Stimulated activated CD4-positive, alpha-beta T cell treated with anti-CD3 and anti-CD28 coated beads, TNF-alpha, amount 100 ng/mL, for 48 hours (primary cell): ENCODE data around the gene C1QL3.

Experiments
- DNase-seq, 3 donors: peaks; one replicate each; pipeline ENCODE4 v3.0.0-alpha.2; 2020; ENCODE audit warnings: low read depth in 3 of 3

The C1QL3 gene

DNA sequence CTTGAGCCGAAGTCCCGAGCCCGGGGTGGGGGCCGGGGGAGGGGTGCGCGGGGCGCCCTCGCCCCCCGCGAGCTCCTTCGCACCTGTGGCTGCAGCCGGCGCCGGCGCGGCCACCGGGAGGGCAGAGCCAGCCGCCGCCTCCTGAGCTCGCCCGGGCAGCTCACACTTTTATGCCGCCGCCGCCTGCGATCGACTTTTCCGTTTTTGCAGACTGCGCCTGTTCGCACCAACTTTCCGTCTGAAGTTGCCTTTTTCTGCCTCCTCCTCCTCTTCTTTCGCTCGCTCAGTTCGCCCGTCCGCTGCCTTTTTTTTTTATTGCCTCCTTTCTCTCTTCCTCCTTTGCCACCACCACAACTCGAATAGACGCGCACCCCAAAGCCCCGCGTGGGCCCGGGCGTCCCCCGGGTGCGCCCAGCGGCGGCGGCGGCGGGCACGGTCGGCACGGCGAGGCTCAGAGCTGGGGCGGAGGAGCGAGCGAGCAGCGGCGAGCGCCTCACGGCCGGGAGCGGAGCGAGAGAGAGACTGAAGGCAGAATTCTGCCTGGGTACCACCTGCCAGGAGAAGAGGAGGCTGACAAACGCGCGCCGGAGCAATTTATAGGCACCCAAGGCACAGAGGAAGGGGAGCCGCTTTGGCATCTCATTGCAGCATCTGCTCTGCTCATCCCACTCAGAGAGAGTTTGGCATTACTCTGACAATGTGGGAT, at the start of gene C1QL3:
TSS of gene C1QL3 (minus strand) at position 569 of the 706 bp plus-strand sequence. CDS start 814 bp downstream, outside the sequence.
- DNase-seq, result no peak

DNA sequence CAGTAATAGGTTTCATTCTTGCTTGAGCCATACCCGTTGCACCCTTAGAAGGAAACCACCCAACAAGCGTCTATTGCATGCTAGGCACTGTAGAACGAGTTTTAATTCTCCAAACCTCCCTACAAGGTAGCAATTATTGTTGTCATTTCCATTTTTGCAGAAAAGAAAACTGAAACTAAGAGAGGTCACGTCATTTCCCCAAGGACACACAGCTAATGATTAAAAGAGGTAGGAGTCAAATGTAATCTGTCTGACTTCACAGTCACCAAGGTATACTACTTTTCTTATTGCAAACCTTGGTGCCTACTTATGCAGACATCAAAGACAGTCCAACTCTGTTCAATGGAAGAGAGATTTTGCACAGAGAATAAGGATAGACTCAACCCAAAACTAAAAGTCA, 49.1 kb upstream of the C1QL3 start:
- DNase-seq, result no peak

DNA sequence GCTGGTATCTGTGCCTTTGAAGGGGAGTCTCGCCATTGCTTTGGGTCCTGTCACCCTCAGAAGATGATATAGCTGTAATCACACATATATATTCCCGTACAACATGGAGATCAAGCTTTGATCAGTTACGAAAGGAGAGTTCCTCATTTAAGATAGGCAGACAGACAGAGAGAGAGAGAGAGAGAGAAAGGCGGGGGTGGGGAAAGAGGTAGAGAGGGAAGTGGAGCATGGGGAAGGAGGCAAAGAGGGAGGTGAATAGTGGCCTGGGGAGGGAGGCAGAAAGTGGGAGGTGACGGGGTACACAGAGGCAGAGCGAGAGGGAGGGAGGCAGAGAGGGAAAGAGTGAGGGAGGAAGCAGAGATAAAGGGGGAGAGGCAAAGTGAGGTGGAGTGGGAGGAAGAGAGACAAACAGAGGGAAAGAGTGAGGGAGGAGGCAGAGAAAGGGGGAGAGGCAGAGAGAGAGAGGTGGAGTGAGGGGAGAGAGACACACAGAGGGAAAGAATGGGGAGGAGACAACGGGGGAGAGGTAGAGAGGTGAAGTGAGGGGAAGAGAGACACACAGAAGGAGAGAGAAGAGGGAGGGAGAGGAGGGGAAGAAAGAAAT, 44.6 kb upstream of the C1QL3 start:
- no peak for DNase-seq

DNA sequence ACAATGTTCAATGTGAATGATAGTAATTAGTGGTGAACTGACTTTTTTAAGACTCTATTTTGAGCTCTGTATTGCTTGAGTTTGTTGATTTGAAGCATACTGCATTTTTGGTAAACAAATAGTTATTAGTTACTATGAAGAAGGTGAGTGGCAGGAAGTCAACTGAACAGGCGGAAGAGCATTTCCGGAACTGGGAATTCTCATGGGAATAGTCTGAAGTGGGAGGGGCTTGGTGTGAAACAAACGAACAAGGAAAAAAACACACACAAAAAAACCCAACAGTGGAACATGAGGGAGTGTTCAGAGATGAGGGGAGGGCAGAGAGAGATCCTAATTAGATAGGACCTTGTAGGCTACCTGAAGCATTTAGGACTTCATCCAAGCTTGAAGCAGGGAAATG, 43.9 kb upstream of the C1QL3 start:
- no peak for DNase-seq

DNA sequence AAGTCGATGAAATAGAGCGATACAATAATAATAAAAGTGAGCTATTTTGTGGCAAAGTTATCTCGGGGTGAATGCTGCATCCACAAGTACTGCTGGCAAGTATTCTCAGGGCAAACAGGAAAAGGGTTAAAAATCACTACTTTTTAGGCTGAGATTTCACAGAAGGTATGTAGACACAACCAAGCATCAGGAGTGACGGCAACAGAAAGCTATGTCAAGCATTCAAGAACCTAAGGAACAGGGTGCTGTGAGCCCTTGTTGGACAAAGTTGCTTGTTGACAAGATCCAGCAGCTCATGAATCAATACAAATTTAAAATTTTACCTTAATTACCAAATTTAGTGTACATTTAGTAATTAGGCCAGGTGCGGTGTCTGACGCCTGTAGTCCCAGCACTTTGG, 41.2 kb upstream of the C1QL3 start:
- DNase-seq, result no peak

DNA sequence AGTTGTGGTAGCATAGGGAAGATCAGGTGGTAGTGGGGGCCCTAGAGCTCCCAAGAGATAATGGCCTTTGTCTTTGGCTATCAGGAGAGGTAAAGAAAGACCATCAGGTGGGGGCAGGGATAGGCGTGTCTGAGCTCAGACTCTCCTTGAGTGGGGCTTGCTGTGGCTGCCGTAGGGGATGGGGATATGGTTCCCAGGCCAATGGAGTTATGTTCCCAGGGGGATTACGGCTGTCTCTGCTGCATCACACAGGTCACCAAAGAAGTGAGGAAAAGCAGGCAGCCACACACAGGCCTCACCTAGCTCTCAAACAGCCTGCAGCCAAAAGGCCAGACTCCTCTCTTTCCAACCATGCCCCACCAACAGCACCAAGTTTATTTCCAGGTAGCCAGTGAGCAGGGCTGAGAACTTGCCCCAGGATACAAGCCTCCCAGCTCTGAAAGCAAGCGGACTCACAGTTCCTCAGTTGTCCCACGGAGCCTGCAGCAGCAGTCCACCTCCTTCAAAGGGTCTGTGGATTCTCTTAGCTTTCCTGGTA, 37.6 kb upstream of the C1QL3 start:
- DNase-seq, result no peak

DNA sequence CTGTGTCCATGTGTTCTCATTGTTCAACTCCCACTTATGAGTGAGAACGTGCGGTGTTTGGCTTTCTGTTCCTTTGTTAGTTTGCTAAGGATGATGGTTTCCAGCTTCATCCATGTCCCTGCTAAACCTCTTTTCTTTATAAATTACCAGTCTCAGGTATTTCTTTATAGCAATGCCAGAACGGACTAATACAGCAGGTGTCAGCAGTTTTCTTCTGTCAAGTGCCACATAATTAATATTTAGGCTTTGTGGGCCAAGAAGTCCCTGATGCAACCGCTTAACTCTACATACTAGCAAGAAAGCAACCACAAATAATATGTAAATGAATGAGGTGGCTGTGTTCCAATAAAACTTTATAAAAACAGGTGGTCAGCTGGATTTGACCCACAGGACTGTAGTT, 26.3 kb upstream of the C1QL3 start:
- no peak for DNase-seq

DNA sequence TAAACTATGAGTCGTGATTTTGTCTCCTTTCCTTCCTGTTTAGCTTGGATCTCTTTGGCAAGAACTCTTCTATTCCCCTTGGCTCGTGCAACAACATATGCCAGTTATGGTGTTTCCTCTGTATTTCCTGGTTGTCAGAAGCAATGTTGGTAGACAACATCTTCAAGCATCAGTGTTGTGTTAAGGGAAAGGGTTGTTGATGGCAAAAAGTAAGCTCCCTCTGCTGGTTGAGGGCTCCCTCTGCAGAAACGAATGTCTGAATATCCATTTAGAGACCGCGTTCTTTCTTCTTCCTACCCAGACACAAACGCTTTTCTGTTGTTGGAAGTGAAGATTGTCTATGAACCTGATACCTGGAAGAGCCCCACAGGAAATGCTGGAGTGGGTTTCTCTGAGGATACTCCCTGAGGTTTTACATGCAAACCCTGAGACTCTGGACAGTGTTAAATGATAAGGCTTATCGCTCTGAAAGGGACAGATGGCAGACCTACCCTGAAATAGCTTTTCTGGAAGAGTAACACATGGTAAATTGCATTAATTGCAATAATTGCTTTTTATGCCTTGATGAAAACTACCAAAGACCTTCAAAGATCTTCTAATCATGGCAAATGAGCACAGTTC, 23.5 kb upstream of the C1QL3 start:
- DNase-seq, result no peak

DNA sequence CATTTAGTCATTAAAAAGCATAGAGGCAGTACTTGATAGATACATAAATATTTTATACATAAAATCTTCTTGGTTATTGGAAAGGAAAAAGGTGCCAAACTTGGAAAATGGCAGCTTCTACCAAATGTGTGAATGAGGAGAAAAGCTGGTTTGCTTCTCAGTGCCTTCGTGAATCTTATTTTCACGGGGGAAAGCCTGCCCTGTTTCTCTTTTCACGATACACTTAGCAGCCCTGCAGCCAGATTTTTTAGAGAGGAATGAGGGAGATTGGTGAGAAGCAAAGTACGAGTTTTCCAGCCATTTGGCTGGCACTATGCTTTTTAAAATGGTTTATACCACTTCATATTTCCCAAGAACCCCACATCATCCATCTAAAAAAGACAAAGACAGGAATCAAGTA, 22.9 kb upstream of the C1QL3 start:
- DNase-seq, result no peak

DNA sequence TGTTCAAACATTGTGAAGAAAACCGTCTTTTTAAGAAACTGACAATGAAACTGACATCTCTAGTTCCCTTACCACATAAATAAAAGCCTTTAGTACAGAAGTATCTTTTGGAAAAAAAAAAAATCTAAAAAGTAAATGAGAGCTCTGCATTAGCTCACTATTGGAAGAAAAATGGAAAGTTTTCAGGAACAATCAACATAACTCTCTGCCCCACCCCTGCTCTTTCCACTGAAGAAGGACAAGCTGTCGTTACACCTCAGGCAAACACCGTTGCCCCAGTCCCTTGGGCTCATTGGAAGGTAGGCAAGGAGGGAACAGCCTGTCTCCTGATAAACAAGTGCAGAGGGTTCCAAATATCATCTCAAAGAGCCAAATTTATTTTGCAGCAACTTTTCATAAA, 22.4 kb upstream of the C1QL3 start:
- DNase-seq, result no peak

DNA sequence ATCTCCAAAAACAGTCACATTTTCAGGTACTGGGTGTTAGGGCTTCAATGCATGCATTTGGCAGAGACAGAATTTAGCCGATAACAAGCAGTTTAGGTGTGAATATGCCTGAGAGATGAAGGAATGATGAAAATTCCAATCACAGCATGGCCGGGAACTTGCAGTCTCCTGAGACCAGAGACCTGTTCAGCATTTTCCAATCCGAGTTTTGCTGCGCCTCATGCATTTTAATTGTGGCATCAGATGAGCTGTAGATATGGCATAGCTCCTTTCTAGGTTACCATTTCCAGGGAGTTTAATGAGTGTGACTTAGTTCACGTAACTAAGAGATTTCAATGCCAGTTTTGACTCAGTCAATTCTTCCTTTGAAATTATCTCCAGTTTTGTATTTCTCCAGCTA, 14.5 kb upstream of the C1QL3 start:
- DNase-seq, result no peak

DNA sequence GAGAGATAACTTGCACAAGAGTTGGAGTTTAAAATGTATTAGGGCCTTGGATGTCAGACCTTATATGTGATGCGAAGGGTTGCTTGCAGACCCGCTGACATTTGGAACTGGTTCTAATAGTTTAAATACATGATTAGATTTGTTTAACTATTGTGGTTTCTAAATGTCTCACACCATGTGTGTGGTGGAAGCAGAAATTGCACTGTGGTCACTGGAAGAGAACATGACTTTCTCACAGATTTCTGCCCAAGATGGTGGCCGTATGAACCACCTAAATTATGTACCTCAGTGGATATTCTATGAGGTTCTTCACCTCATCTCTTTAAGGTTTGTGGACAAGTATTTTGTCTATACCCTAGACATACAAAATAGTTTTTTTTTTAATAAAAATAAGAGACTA, 8.2 kb upstream of the C1QL3 start:
- DNase-seq, result no peak

DNA sequence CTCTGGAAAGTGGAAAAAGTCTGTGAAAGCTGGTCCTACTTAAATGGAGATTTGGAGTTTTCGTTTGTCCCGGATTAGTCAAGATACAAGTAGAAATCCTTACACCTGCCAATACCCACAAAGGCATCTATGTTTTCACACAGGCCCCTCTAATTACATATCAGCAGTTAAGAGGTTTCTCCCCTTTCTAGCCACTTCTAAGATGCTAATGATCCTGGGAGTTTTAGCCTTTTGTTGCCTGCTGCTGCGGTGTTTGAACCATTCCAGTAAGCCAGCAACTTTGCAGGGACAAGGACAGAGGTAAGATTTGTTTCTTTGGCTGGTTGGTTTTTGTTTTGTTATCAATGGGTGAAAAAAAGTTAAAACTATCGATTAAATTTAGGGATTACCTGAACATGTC, 5.8 kb upstream of the C1QL3 start:
- DNase-seq, result no peak

DNA sequence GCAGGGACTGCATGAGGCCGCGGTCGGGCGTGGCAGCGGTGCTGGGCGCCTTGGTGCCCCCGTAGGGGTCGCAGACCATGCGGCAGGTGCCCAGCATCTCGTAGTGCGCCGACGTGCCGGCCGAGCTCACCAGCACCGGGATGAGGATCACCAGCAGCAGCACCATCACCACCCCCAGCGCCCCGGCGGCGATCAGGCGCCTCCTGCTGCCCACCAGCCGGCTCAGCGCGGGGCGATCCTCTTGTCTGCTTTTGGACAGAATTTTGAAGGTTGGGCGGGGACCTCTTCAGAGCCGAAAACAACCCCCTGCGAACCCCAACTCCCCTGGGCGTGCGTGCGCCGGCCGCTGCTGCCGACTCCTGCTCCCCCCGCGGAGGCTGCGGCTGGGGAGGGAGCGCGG, 779 bp downstream of the C1QL3 start:
- DNase-seq, result peak in 1 of 3 donors; percentile 17

DNA sequence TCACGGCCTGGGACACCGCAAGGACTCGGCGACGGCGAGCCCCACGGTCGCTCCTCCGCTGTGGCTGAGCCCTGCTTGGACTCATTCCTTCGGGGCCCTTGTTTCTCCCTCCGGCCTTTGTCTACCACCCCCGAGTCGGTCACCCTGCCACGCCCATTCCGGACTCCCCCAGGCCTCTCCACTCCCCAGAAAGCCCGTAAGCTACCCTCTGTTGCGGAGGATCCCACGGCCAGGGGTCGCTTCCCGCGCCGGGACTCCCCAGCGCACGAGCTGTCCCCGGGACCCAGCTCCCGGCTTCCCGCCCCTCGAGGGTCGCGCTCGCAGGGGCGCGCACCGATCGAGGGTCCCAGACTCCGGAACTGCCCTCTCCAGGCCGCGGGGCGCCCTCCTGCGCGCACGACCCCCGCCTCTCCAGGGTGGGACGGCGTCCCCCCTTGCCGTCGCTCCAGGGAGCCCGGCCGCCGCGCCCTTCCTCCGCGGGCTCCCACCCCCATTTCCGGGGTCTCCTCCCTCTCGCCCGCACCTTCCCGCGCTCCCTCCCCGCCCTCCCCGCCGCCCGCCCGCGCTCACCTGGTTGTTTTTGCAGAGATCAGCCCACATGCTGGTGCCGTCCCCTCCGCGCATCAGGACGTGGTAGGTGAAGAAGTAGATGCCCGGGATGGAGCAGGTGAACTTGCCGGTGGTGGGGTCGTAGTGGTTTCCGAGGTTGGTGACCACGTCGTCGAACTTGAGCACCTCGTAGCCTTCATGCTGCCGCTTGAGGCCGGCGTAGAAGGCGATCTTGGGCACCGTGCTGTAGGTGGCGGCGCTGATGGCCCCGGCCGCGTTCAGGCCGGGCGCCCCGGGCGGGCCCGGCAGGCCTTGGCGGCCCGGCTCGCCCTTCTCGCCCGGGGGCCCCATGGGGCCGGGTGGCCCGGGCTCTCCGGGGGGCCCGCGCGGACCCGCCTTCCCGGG, 1.5 kb downstream of the C1QL3 start:
- DNase-seq, result no peak

DNA sequence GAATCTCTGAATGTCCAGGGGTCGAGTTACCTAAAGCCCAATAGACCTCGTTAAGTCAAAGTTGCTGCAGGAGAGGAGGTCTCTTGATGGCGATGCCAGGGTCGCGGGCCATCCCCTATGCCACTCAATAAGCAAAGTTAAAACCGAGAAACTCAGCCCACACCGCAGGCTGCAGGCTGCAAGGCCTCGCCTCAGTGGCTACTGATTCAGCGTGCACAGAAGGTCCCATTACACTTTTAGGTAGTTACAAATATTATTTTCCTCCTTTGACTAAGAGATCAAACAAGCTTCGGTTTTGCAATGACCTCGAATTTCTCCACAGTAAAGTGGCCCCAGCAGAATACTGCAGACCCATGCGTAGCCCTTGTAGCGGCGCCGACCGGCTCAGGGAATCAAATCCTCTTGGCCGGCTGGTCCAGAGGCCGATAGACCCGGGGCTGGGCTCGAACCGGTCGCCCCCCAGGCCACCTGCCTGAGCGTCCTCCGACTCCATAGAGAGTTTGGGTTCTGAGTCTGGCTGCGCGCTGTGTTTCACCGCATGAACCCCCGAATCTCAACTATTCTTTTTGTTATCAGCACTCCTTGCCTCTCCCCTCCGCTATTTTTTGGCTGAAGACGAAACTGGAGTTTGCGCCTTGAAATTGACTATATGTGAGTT, 2.3 kb downstream of the C1QL3 start:
- no peak for DNase-seq

DNA sequence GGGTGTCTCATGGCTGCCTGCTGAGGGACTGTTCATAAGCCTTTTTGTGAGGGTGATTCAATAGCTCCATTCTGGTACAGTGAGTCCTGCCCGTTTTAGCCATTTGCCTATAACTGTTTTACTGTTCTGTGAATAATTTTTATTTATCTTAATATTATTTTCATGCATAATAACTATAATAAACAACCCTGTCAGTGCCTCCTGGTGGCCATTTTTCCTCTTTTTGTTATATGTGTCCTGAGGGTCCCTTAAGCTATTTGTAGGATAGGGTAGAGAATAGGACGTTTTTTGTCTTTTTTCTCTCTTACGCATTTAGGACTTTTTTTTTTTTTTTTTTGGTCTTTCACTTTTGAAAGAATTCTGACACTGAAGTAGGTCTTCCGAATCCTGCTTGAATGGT, 2.9 kb downstream of the C1QL3 start:
- no peak for DNase-seq

DNA sequence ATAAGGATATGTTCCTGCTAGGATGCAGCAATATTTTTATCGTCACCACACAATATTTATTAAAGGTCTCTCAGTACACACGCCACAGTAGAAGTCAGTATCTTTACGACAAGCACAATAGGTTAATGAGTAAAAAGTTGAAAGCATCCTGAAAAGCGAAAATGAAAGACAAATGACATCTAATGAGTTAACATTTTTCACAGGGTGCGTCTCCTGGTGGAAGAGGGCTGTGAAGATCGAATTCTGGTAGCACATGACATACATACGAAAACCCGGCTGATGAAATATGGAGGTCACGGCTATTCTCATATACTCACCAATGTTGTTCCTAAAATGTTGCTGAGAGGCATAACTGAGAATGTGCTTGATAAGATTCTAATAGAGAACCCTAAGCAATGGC, 10.8 kb downstream of the C1QL3 start:
- DNase-seq, result no peak

DNA sequence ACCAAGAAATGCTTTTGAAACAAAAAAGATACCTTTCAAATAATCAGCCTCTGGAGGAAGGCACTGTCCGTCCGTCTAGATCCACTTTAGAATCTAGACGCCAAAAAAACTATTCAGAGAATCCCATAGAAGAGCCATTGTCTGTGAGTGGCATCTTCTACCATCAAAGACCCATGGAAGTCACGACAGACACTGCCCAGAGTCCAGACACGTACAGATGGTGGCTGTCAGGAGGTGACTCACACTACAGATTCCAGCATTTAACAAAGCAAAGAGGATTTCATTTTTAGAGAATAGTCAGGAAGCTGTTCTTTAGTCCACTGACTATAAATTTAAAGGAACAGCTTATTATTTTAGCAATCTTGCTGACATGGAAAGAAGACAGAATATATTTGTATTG, 11.7 kb downstream of the C1QL3 start:
- DNase-seq, result no peak

DNA sequence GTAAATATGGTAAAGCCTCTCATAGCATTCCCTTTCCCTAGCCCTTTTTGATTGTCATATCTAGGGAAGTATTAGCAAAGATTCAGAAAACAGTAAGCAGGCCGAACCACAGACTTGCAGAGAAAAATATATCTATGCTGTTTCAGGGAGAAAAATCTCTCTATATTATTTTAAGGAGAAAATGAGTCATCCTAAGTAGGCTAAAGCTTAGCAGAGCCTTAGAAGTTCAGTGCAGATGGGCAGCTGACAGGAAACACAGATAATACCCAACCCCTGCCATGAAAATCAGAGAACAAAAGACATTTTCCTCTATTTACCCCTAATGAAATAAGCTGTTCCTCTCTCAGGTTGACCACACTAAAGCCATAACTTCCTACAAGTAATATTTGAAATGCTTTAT, 16.5 kb downstream of the C1QL3 start:
- DNase-seq, result no peak

DNA sequence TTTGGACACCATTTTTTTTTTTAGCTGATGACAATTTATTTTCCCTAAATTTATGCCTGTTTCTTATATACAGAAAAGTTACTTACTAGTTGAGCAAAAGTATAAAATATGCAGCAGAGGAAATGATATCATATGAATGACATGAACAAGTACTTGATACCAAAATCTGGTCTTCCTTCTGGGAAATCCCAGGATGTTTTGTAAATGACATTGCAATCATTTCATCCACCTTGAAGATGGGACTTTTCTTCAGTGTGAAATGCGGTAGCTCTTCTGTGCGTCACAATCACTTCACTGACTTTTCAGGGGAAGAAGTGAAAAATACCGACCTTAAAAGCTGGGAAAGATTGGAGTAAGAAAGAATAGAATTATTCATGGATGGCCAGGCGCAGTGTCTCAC, 23.8 kb downstream of the C1QL3 start:
- no peak for DNase-seq
